HS-27A (cell line): Measurements from ENCODE around the gene PDZD8.

Source experiments
- DNase-seq: peaks from one replicate; pipeline ENCODE4 v3.0.0-alpha.2; 2012; ENCODE audit warnings: low read depth, missing footprints

The PDZD8 gene

DNA sequence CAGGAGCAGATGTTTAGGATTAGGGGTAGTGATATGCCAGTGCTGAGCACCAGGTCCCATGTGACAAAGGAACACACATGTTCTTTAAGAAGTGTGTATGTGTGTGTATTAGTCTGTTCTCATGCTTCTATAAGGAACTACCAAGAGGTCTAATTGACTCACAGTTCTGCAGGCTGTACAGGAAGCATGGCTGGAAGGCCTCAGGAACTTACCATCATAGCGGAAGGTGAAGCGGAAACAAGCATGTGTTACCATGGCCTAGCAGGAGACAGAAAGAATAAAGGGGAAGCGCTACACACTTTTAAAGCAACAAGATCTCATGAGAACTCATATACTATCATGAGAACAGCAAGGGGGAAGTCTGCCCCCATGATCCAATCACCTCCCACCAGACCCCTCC lies 22.8 kb upstream of the PDZD8 start:
- DNase-seq: no peak

DNA sequence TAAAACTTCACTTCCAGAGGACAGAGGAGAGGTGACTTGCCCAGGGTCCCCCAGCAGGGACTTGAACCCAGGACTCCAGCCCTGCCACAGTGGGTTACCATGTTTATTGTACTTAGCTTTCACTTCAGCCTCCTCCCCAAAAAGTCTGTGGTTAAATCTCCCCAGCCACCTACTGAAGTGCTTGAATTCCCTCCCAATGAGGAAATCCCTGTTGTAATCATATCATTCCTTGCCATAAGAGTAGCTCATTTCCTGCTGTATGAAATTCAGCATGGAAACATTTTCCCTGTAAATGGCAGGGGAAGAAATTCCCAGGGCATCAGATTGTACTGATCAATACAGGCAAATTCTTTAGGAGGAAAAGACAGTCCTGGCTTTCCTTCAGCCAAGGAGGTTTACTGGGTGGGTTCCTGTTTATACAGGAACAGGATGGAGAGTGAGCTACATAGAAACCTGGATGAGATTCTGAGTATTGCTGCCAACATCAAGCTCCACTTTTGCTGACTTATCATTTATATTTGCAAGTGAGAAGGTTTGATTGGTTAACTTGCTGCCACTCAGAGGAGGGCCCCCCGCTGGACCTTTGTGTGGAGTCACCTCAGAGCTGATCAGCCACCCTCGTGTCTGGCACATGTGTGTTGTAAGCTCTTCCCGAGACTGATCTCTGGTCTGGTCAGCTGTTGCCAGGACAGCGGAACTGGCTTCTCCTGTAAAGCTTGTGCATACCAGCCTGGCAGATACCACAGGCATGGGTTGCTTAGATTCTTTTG lies 16.4 kb upstream of the PDZD8 start:
- DNase-seq: no peak

DNA sequence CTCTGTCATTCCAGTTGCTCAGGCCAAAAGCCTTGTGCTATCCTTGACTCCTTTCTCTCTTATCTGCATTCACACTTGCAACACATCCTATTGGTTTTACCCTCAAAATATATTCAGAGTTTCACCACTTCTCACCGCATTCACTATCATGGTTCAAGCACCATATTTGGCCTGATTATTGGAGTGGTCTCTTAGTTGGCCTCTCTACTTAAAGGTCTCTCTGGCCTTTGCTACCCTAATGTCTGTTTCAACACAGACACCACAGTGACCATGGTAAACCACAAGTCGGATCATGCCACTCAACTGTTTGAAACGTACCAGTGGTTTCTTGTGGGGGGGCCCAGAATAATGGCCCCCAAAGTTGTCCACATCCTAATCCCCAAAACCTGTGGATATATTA lies 15.2 kb upstream of the PDZD8 start:
- DNase-seq: no peak

DNA sequence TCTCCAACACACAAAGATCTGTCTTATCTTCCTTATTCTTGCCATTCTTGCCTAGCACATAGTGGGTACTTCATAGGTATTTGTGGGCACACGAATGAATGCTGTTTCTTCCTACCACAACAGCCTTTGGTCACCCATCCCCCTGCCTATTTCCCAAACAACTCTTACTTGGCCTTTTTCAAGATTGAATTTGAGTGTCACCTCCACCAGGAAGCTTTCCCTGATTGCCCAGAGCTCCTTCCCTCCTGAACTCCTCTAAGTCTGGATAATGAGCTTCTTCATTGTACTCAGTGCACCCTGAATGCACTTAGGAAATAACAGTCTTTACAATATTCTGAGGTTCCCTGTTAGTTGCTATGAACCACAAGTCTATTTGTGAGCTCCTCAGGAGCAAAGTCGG lies 11.6 kb upstream of the PDZD8 start:
- DNase-seq: no peak

DNA sequence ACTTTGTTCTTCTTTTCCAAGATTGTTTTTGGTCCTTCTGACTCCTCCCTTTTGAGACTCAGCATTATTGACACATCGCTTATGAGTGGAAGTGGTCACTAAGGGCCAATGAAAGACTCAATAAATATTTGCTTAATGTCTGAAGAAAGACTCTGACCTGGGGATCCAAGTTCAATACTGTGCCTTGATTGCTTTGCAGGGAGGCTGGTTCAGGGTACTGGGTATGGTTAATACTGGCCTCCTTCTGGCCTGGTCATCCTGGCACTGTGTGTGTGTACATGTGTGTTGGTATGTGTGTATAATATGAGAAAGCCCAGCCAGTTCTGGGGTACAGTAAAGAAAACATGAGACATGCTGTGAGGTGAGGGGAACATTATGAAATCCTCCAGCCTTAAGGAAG lies 7.6 kb upstream of the PDZD8 start:
- DNase-seq: no peak

DNA sequence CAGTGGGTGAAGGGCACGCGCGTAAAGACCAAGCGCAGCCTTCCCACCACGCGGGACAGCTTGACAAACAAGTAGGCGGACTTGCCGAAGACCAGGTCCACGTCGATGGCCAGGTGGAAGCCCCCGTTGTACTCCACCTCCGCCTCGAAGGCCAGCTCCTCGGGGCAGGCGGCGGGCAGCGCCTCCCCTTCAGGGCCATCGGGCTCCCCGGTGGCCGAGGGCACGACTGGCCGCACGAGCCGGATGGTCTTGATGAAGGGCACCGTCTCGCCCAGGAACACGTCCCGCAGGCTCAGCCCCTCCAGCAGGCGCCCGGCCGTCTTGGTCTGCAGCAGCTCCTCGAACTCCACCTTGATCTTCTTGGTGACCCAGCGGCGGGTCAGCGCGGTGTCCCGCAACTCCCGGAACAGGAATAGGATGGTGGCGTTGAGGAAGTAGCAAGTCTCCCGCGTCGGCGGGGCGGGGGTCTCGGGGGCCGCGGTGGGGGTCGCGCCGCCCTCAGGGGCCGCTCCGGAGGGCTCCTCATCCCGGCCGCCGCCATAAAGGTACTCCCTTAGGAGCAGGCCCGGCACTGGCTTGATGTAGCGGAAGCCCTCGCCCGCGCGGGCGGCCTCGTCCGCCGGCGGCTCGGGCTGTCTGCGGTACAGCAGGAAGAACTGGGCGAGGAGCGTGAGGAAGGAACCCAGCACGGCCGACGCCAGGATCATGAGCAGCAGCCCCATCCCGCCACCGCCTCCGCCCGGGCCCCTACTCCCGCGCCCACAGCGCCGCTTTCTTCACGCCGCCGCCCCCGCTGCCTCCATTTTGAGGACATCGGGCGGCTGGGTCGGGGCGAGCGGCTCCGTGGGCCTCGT lies 507 bp downstream of the PDZD8 start:
- no peak for DNase-seq

DNA sequence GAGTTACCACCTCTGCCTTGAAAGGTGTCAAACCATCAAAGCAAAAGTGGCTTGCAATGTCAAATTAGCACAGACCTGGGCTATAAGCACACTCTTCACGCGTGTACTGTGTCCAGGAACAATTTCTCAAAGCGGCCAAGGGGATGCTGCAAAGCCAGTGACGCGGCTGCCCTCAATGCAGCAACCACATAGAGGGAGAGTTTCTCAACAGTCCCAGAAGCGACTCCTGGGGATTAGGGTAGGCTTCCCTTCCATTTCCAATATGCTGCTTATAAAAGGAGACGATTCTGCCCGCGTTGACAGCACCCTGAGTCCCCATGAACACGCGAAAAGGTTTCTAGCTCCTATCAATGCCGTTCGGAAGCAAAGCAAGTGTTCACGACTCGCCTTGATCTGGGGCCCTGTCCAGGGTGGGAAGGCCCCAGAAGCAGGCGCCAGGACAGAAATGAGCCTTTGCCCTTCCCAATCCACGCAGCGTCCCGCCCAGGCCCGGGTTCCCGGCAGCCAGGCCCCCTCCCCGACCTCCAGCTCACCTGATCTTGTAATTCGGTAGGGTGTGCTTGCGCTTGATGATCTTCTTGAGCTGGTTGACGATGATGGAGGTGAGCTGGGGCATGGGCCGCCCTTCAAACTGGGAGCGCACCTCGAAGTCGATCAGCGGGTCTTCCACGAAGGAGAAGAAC lies 1.3 kb downstream of the PDZD8 start:
- no peak for DNase-seq

DNA sequence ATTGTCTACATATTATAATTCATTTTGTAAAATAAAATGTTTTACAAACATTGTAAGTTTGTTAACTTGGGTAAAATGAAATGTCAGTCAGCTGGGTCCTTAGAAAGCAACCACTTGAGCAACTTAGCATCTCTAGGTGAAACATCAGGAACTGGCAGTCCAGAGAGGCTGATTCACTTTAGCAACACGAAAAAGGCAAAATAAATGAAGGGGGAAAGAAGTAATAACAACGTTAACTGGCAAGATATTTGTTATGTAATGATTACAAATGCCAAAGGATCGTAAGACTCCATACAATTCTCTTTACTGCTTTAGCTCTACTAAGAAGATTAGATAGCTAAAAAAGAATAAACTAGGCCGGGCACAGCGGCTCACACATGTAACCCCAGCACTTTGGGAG lies 5.0 kb downstream of the PDZD8 start:
- DNase-seq: no peak

DNA sequence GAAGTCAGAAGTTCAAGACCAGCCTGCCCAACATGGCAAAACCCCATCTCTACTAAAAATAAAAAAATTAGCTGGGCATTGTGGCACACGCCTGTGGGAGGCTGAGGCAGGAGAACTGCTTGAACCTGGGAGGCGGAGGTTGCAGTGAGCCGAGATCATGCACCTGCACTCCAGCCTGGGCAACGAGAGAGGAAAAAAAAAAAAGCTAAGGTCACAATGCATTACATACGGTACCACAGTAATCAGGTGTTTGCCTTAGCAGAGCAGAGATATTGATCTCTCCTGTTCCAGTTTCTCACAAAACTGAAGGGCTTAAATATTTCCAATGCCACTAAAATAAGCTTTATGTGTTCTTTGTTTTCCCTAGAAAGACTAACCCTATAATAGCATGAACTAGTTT lies 7.5 kb downstream of the PDZD8 start:
- DNase-seq: no peak

DNA sequence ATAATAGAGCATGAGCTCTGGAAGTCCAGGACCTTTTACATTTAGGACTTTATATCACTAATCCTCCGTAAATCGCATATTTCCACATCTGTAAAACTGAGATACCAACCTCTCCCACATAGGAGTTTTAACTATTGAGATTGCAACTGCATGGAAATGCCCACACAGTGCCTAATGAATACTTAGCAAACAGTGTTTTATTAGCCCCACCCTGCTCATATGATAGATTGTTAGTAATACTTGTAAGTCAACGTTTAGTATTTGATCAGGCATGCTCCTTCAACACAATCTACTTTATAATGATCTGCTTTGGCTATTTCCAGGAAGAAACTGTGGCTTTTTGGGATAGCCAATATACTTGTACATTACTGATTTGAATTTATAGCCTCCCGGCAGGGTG lies 8.5 kb downstream of the PDZD8 start:
- no peak for DNase-seq

DNA sequence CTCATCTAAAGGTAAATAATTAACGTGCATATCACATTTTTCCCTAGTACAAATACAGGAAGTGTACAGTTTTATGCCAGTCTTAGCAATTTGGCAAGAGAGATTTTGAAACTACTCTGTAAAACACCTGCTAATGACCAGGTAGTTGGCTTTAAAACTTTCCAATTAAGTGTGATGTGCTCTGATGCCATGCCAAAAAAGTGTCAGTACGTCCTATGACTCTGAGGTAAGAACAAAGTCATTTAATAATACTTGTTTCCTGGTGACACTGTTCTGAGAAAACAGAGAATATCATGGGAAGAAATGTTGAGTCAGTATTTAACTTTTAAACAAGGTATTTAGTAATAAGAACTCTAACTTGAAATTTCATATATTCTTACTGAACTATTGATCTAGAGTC lies 9.6 kb downstream of the PDZD8 start:
- no peak for DNase-seq

DNA sequence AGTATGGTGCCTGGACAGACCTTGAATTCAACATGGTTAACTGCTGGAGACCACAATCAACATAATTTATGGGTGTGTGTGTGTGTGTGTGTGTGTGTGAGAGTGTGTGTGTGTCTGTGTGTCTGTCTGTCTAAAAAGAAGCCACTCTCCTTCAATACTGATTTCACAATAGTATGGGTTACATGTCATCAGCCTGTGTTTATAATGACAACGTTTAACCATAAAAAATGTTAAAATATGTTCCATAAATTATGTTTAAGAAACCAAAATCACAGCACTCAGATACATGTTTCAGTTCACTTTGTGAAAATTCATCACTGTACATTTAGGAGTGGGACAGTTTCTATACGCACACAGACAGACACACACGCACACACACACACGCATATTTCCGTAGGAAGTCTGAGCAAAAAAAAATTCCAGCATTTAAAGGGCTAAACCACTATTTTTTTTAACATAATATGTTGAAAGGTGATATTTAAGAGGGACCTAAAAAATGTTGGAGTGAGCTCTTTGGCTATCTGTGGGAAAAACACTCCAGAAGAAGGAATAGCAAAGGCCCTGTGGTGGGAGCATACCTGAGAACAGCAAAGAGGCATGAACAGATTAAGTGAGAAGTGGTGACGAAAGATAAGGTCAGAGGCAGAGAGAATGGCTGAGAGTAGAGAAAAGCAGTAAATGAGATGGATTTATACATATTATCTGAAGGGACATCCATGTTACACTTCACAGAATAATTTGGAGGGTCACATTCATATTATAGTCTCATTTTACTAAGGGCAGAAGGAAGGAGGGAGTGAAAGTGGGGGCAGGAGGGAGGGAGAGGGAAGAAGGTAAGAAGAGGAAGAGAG lies 10.9 kb downstream of the PDZD8 start:
- DNase-seq: no peak

DNA sequence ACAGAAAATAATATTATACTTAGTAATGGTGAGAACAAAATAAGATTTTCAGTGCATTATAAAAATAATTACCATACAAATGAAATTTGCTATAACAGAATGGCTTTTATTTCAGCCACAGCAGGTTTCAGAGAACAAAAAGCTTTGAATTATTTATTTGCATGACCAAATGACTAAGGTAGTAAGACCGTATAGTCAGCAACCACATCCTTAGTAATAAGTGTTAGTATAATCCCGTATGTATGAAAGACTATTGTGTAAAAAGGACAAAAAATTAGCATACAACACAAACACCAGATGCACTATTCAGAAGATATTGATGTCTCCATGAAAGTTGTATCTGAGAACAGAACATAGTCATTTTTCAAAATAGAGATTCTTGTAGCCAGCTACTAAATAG lies 12.2 kb downstream of the PDZD8 start:
- no peak for DNase-seq

DNA sequence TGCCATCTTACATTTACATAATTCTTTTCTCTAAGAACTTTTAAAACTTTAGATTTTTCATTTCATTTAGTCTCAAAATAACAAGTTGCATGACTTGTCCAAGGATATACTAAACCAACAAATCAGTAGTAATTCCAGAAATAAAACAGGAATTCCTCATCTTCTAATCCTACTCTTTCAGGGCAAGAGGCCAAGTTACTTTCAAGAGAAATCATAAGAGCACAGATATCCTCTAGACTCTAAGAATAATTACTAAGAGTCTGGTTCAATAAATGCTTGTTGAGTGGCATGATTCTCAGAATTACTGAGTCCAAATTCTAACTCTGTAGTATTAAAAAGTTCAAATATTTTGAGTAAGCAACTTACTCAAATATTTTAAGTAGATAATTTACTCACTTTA lies 12.9 kb downstream of the PDZD8 start:
- DNase-seq: no peak

DNA sequence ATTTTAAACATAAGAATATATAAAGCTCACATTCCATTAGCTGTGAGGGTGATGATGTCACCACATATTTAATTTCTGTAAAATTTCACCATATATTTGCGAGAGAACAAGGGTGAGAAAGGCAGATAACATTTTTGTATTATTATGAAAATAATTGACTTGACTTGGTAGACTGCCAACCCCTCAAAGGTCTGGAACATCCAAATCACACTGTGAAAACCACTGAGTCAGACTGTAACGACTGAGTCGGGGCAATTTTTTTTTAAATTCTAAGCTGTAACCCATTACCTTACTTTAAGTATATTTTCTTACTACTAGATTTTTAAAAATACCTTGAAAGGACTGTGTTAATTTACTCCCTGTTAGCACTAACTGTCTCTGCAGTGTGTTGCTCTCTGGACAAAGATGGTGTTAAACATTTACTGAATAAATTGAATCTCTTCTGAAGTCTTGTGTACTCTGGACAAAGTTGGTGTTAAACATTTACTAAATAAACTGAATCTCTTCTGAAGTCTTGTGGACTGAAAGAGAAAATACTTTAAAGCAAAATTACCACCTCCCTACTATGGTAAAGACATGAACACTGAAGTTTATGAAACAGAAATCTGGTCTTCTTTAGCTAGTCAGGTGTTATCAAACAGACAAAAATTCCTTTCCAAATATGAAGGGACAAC lies 14.1 kb downstream of the PDZD8 start:
- no peak for DNase-seq

DNA sequence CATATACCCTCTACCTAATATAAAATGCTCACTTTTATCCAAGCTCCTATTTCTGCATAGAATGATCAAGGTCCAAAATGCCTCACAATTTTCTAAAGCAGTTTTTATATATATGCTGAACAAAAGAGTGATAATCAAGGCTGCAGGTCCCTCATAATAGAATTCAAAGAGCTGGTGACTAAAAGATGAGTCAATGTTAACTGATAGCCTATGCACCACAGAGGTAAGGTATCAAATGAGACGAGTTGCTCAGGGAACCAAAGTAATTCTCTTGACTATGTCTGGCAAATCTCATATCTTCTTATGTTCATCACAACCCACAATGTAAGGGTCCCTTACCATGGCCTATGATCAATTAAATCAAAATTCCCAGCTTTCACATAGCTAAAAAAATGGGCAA lies 15.2 kb downstream of the PDZD8 start:
- DNase-seq: no peak

DNA sequence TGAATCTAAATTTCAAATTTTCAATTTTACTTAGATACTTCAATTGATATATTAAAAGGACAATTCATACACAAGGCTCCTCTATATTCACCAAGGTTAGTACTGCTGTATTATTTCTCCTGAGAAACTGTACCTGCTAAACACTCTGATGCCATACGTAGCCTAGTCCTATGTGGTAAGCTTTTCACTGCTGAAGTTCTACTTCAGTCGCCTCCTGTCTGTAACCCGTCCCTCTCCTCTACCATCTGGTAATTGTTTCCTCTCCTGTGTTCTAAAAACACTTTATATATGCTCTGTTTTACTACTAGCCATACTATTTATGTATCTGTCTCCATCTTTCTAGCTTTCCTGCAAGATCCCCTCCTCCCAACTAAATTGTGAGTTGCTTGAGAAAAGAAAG lies 20.2 kb downstream of the PDZD8 start:
- DNase-seq: no peak

DNA sequence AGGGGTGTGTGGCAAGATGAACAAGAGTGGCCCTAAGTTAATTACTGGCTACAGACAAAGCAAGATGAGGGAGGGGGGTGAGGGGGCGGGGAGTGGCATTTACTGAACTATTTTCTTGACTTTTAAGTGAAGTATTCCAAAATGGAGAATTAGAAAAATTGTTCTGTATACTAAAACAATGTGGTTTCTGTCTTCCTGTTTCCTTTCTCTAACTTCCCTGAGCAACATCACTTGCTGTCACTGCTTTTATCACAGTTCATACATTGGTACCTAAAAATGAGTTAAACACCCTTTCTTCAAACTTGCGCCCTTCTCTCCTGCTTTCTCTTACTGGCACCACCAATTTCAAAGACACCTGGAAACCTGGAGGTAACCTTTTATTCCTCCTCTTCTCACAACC lies 21.6 kb downstream of the PDZD8 start:
- DNase-seq: no peak

DNA sequence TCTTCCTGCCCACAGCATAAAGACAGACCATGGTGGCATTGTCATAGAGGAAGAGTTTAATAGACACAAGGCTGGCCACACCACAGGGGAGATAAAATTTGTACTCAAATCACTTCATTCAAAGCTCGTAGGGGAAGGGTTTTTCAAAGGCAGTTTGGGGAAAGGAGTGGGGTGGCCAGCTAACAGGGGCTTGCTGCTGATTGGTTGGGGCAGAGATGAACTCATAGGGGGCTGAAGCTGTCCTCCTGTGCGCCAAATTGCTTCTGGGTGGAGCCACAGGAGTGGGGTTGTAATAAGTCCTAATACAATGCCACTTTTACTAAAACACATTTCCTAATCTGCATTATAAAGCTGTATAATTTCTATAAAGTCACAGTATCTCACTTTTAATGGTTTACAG lies 22.5 kb downstream of the PDZD8 start:
- no peak for DNase-seq

DNA sequence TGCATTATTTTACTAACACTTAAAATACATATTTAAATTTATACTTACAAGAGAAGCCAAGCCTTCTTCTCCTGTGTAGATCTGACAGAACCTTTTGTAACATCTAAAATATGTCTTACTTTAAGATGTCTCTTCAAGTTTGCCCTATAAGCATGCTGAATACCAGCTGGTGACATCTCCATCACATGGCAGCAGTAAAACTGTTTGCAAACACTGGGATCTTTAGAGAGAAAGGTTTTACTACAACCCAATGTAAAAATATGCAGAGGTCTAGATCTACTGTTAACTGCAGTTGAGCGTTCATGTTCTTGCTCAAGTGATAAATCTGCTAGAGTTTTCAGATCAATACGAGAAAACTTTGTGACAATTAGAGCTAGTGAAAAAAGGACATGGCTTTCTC lies 23.2 kb downstream of the PDZD8 start:
- no peak for DNase-seq

DNA sequence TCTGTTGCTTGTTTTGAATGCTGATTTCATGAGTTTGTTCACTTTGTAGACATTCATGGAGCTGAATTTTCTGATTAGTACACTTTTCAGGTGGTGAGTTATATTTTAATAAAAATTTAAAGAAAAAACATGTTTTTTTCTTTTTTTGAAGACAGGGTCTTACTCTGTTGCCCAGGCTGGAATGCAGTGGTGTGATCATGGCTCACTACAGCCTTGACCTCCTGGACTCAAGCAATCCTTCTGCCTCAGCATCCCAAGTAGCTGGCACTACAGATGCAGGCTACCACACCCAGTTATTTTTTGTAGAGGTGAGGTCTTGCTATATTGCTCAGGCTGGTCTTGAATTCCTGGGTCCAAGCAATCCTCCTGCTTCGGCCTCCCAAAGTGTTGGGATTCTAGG lies 23.7 kb downstream of the PDZD8 start:
- DNase-seq: no peak

DNA sequence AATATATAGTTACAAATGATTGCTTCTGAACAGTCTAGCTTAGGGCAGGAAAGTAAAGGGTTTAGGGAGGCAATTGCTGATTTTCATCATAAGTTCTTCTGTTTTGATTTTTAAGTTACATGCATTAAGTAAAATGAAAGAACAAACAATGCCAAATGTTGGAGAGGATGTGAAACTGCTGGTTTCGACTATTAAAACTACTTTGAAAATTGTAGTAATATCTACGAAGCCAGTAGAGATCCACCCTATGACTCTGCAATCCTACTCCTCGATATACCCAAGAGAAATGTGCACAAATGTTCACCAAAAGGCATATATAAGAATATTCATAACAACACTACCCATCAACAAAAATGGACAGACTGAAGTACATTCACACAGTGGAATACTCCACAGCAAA lies 24.3 kb downstream of the PDZD8 start:
- no peak for DNase-seq
